ENCODE data around the gene GBX2. TPM values are rescaled to one million over a fixed set of nuclear protein-coding genes. Genes with fewer than 3 reads are reported as not detected.

GBX2 gene
- total RNA-seq, 1 donor from 2014 or later, result not detected

DNA sequence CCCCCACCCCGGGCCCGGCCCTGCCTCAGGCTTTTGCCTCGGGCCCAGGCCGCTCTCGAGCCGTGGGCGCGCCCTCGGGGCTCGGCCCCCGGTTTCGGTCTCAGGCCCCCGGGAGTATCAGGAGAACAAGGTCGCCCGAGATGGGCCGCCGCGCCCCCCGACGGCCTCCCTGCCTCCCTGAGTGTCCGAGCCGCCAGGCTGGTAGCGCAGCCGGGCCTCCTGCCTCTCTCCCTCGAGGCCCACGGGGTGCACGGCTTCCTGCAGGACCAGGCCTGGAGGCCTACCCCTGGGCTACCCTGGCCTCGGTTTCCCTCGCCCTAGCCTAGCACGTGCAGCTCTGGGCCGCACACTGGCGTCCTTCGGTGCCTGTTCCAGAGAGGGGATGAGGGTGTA is 8.4 kb downstream of the GBX2 start:
- no peak overlapping the region for H3K27ac ChIP-seq
- TF ChIP-seq, protein P1, sequence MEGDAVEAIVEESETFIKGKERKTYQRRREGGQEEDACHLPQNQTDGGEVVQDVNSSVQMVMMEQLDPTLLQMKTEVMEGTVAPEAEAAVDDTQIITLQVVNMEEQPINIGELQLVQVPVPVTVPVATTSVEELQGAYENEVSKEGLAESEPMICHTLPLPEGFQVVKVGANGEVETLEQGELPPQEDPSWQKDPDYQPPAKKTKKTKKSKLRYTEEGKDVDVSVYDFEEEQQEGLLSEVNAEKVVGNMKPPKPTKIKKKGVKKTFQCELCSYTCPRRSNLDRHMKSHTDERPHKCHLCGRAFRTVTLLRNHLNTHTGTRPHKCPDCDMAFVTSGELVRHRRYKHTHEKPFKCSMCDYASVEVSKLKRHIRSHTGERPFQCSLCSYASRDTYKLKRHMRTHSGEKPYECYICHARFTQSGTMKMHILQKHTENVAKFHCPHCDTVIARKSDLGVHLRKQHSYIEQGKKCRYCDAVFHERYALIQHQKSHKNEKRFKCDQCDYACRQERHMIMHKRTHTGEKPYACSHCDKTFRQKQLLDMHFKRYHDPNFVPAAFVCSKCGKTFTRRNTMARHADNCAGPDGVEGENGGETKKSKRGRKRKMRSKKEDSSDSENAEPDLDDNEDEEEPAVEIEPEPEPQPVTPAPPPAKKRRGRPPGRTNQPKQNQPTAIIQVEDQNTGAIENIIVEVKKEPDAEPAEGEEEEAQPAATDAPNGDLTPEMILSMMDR (IDR thresholded peaks at IDR 0.05), result no peak
- intact Hi-C loops (cut with DNase I), result no loop called here

DNA sequence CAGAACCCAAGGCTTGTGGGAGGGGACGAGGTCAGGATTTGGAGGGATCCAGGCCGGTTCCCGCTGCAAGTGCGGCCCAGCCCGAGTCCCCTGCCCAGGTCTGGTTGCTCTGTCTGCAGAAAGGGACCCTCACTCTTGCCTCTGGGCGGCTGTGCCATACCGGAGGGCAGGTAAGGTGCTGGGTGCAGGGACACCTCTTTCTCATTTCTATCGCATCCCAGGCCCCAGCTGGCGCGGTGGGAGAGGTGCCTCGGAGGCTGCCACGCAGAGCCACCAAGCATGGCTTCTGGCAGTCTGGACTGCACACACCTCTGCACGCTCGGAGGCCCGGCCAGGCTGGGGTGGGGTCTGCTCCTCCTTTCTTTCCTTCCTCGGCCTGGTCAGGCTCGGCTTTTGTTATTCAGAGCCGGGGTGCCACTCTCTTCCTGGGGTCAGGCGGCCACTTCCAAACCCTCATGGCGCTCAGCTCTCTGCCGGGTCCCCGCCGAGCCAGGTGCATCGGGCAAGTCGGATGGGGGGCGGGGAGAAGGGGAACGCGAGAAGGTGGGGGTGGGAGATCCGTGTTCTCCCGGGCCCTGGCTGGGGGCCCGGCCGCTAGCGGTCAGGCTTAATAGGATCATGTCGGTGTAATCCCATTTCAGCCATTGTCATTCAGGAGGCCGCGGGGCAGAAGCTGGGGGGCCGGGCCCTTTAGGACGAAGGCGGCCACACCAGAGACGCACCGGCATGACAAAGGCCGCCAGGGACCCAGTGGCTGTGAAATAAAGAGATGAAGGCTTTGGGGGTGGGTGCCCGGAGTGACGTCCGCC is 9.0 kb downstream of the GBX2 start:
- TF ChIP-seq, protein P1 (IDR thresholded peaks at IDR 0.05), result no peak
- ATAC-seq, result no peak
- Histone ChIP-seq H3K27ac (no peak overlapping the region), H3K27me3 (peaks cover 57% of the 10 kb centered on the region), H3K9me3 (no peaks in the 10 kb centered on the region), H3K4me1 (peaks cover 4% of the 10 kb centered on the region), H3K36me3 (no peaks in the 10 kb centered on the region), H3K4me3 (no peak overlapping the region)
- peak; percentile 53 for DNase-seq
- intact Hi-C loops (cut with DNase I), result no loop called here

More for the DNA sequence above, 8.4 kb downstream of the GBX2 start:
- Histone ChIP-seq H3K27me3 (peaks cover 63% of the 10 kb centered on the region), H3K4me3 (no peak overlapping the region), H3K4me1 (peaks cover 10% of the 10 kb centered on the region), H3K36me3 (no peaks in the 10 kb centered on the region), H3K9me3 (no peaks in the 10 kb centered on the region)
- peak; percentile 46 for DNase-seq
- no peak for ATAC-seq

DNA sequence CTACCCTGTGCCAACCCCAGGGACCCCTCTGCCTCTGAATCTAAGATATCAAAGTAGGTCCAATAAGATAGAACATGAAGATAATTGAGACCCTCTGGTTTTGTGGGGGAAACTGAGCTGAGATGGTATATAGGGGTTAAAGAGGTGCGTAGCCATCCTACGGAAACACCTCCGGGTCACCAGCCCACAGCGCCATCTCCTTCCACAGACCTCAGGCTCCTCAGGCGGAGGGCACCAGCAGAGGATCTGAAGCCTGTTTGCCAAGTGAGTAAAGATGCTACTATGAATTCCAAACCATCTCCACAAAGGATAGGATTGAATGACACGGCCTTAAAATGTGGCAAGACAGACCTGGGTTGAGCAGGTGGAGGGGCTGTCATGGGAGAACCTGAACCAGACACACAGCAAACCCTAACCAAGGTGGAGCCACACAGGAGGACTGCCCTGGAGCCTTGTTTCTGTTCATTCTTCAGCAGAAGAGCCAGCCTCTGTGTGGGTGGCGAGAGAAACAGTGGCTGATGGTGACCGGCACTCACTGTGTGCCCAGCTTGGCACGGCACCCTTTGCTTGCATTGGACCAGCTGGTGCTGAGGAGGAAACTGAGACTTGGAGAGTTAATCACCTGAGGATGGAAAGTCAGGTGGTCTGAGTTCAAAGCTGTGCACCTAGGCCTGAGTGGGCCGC is 10.2 kb downstream of the GBX2 start:
- H3K27ac ChIP-seq, result no peak overlapping the region
- DNase-seq, result peak; percentile 26
- no peaks in the 10 kb centered on the region for H3K36me3 ChIP-seq
- H3K4me3 ChIP-seq, result no peak overlapping the region
- peaks cover 45% of the 10 kb centered on the region for H3K27me3 ChIP-seq
- TF ChIP-seq, protein P1 (IDR thresholded peaks at IDR 0.05), result no peak
- peaks cover 6% of the 10 kb centered on the region for H3K9me3 ChIP-seq
- intact Hi-C loops (cut with DNase I), result no loop called here
- H3K4me1 ChIP-seq, result no peaks in the 10 kb centered on the region
- no peak for ATAC-seq

DNA sequence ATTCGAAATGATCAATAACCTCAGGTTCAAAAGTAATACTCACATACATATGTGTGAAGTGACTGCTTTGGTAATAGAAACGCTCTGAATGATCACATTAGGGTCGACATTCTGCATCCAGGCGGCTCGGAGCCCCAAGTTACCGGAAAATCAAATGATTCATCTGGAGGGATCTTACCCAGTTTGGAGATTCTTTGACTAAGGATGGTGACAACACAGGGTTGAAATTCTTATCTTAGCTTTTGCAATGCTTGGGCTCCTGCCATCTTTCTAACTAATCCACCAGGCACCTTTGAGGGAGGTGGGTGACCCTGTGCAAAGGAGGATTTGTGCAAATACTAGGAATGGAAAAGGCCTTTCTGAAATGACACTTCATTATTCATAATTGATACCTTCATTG is 10.8 kb downstream of the GBX2 start:
- peaks cover 39% of the 10 kb centered on the region for H3K27me3 ChIP-seq
- no peak for DNase-seq
- H3K9me3 ChIP-seq, result peaks cover 6% of the 10 kb centered on the region
- no peak for ATAC-seq
- no peaks in the 10 kb centered on the region for H3K4me1 ChIP-seq
- H3K4me3 ChIP-seq, result no peak overlapping the region
- no peak overlapping the region for H3K27ac ChIP-seq
- no peaks in the 10 kb centered on the region for H3K36me3 ChIP-seq
- intact Hi-C loops (cut with DNase I), result no loop called here
- TF ChIP-seq, protein P1 (IDR thresholded peaks at IDR 0.05), result no peak

DNA sequence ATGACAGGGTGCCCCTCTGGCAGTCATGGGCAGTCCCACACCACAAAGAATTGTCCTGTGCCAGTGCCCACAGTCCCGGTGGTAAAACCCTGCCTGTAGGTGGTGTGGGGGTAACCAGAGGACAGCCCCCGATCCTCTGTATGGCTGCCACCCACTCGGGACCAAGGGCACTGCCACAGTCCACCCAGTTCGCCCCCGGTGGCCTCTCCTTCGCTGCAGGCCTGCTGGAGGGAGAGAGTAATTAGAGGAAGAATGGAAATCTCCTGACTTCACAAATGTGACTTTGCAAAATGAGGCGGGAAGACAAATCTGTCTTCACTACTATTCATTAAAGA is 11.4 kb downstream of the GBX2 start:
- DNase-seq, result no peak

More for the DNA sequence above, 11.4 kb downstream of the GBX2 start:
- ATAC-seq, result no peak
- no peaks in the 10 kb centered on the region for H3K36me3 ChIP-seq
- H3K27me3 ChIP-seq, result peaks cover 34% of the 10 kb centered on the region
- no peak overlapping the region for H3K27ac ChIP-seq
- H3K9me3 ChIP-seq, result peaks cover 6% of the 10 kb centered on the region
- TF ChIP-seq, protein P1 (IDR thresholded peaks at IDR 0.05), result no peak
- H3K4me1 ChIP-seq, result no peaks in the 10 kb centered on the region
- intact Hi-C loops (cut with DNase I), result no loop called here
- H3K4me3 ChIP-seq, result no peak overlapping the region
